HuH-7.5 (cell line): ENCODE data around the gene CDH23.

Experiments
- DNase-seq: peaks from one replicate; pipeline ENCODE4 v3.0.0; 2011; ENCODE audit warnings: low spot score

The CDH23 gene

DNA sequence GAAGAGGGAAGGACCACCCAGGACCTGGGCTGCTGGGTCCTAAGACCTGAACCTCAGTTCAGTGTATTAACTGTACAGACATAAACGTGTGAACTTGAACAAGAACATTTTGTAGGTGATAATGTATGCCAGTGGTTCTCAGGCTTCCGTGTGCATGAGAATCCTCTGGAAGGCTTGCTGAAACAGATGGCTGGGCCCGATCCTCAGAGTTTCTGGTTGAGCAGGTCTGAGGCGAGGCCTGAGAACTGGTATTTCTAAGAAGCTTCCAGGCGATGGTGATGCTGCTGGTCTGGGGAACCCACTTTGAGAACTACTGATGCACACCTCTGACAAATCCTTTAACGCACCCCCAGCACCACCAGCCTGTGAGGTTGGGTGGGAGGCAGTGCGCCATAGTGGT is 70.4 kb downstream of the CDH23 start:
- DNase-seq = no peak

DNA sequence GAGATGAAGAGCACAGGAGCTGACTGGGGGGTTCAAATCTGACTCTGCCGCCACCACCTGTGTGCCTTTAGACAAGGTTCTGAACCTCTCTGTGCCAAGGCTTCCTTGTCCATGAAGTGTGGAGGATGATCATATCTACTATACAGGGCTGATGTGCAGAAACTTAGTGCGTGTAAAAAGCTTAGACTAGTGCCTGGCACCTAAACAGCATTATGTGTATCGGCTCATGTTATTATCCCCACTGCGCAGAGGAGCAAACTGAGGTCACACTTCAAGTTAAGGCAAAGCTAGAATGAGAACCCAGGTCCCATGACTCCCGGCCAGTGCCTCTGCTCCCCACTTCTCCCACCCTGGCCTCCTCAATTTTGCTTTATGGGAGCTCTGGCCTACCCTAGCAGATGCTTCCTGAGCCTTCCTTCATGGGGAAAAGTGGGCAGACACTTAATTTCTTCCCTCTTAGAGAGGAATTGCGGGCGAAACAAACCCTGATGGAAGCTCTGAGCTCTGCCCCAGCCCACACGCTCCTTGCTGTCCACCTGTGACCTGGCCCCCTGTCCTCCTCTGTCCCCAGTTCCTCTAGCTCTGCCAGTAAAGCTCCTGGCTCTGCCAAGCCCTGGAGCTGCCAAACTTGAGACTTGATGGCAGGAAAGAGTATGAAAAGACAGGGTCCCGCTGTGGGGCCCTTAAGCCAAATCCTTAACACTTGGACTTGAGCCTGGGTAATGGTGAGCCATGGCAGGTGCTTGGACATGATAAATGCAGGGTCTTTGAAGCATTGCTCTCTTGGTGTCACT is 71.0 kb downstream of the CDH23 start:
- no peak for DNase-seq

DNA sequence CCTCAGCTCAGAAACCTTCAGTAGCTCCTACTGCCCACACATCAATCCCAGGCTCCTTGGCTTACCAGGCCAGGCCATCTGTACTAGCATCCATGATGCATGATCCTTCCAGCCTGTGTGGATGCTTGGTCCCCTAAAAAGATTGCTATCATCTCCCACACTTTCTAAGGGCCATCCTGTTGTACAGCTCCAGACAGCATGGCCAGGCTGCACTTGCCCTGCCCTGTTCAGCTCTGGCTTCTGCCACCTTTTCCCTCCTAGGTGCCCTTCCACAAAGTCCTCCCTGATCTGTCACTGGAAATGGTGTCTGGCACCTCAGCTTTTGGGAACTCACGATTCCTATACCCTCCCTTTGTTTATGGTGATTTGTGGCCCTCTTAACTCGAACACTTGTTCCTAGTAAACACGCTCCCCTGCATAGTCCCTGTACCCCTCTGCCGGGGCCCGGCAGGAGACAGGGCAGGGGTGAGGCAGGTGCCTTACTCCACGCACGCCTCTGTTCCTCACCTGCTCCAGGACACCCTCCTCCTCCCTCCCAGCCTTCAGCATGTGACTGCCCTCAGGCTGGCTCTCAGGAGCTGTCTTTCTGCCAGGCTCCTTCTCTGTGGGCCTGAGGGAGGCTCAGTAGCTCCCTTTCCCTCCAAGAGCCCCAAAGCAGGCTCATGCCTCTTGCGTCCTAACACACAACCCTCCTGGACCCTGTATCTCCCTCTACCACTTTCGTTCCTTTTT is 71.8 kb downstream of the CDH23 start:
- no peak for DNase-seq

DNA sequence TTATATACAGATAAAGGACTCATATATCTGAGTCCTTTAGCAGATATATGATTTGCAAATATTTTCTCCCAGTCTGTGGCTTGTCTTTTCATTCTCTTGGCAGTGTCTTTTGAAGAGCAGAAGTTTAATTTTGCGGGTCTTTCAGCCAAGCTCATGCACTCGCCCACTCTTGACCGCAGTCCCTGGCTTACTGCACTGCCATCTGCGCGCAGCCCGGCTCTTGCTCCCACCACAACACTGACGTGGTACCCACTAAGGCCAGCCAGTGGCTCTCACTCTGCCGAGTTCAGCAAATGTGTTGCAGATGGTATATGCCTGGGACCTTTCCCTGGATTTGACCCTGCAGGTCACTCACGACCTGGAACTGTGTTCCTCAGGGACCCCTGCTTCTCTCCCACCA is 74.3 kb downstream of the CDH23 start:
- DNase-seq = no peak

DNA sequence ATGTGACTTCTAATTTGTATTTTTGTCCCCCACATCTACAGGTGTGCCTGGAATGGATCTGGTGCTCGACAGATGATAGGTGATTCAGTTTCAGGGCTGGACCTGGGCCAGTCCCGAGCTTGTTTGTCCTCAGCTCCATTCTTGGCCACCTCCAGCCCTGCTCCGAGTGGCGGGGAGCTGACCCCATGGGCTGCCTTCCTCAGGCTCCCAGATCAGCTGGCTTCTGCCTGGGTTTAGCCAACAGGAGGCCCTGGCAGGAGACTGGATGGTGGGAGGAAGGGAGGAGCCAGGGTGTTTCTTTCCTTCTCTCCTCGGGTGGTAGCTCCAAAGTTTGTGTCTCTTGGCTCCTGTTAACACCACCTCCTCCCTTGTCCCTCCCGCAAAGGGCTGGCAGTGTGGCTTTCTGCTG is 75.2 kb downstream of the CDH23 start:
- no peak for DNase-seq

DNA sequence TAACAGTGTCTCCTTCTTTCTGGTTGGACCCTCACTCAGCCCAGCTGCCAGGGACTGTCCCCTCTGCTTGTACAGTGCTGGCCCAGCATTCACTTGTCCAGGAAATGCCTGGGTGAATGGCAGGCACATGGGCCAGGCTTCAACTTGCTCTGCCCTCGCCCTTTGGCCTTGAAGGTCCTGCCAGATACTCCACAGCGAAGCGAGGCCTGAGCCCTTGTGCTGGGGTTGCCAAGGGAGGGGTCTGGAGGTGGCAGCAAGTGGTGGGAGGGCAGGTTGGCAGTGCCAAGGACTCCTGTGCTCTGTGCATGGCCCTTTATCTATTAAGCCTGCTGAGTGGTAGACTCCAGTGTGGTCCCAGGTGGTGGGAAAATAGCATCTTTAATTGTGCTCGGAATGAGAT is 75.7 kb downstream of the CDH23 start:
- no peak for DNase-seq

DNA sequence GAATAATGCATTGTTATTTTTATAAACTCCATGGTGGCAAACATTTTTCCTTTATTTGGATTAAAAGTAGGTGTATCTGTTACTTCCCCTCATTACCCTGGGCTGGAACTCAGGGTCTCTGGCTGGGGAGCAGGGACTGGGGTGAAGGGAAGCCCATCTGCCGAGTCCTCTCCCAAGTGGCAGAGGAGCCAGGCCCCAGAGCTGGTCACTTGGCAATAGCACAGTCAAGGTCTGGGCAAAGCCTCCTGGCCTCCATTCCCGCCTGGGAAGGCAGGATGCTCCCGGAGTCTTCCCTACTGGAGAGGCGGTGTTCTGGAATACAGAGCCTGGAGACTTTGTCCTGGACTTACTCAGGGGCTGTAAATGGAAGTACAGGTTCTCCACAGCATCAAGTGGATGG is 76.2 kb downstream of the CDH23 start:
- no peak for DNase-seq

DNA sequence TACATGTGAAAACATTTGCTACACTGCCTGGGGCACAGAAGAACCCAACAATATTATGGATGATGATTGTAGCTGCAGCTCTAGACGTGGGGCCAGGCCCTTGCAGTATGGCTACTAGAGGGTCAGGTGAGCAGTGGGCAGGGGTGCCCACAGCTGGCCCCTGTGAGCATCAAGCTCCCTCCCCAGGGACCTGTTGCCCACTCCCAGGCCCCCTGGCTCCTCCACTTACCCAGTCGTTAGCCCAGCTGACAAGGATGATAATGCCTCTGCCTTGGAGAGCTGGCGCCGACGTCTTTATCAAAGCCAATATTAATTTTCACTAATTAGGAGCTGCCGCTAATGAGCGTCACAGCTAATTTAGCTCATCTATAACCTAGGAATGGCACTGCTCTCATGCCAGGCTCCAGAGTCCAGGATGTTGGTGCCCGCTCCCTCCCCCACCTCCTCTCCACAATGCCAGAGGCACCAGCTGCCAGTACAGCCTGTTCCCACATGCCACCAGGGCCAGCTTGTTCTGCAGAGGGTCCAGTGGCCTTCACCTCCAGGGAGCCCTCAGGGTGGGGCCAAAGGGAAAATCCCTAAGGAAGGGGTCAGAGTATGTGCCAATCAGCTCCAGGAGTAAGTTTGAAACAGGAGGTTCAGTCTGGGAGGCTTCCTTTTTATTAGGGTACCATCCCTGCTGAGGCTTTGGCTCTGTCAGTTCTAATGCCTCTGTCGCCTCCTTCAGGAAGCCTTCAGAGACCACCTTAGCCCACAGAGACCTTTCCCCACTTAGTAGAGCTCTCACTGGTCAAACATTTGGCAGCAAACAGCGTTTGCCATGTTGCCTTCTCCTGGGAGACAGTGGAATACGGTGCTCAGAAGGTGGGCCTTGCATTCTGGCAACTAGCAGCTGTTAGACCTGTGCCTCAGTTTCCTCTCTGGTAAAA is 77.2 kb downstream of the CDH23 start:
- no peak for DNase-seq

DNA sequence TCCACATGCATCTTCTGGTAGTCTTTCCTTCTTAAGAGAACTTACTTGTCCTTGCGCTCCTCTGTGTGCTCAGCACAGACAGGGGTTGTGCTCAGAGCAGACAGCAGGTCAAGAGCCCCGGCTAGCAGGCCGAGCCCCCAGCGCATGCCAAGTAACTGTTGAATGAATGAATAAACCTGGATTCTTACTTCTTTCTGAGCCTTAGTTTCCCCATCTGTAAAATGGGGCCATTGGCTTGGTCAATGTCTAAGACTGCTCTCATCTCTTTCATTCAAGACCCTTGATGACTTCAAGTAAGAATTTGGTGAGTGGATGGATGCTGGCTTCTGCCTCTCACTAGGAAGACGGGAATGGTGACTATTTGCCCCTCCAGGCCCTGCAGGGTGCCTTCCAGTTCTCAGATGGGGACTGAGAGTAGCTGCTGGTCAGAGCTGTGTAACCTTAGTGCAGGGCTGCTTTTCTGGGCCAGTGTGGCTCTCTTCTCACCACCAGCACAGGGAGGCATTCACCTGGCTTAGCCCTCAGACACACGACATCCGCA is 78.1 kb downstream of the CDH23 start:
- no peak for DNase-seq

DNA sequence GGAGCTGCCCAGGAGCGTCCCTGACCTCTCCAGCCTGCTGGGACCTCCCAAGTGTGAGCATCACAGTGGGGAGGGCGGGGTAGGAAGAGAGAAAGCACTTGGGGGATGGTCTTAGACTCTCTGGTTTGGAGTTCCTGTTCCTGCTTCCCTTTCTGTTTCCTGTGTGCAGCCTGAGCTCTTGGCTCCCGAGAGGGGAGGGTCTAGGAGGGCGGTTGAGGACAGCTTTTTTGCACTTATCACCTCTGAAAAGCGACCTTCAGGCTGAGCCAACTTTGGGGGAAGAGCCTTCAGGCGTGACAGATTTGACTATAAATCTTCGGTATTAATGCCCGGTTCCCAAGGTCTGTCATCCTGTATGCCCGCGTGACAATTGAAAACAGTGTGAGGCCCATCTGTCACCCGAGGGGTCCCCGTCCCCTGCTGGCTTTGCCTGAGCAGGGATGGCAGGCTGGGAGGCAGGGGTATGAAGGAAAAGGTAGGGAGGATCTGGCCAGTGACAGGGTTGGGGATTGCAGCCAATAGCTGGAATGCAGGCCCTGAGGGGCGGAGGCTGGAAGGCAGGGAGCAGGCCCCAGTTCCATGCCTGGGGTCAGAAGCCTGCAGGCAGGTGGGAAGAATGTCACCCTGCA is 78.6 kb downstream of the CDH23 start:
- no peak for DNase-seq

DNA sequence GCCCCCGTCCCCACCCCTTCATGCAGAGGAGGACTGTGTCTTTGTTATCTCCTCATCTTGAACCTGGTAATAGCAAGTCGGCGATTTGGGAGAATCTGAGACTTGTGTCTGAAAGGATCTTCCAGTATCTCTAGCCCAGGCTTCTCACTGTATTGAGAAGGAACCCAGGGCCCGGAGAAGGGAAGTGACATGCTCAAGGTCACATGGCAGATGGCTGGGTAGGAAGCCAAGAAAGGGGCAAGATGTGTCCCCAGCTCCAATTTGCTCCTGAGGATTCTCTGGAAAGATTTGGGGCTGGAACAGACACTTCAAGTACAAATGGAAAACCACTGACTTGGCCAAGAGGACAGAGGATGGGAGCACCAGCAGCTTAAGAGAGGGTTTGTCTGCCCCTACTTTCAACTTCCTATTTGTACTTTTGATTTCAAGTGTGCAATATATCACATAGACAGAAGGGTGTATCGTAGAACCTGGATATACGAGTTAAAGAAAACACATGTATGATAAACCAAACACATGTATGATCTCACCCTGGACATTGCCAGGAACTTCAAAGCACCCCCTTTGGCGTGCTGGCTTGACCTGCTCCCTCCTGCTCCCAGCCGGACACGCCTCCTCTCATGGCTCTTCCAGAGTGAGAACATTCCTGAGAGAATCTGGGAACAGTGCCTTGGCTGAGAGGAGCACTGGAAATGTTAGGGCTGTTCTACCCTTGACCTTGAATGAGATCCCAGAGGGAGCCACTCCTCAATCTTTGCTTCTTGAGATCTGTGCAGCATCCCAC is 79.7 kb downstream of the CDH23 start:
- no peak for DNase-seq

DNA sequence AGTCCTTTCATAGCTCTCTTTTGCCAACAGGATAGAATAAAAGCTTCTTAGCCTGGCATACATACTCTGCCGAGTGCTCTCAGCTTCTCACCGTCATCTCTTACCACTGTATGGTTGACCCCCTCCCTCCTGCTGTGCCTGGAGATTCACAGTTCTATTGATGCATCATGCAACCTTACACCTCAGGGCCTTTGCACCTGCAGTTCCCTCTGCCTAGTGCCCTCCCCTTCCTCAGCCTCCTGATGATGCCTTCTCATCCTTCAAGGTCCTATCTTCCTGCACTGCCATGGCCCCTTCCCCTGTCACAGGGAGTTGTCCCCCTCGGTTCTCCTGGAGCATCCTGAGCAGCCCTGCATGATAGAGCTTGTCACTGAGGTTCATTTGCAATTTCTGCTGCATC is 81.5 kb downstream of the CDH23 start:
- no peak for DNase-seq

DNA sequence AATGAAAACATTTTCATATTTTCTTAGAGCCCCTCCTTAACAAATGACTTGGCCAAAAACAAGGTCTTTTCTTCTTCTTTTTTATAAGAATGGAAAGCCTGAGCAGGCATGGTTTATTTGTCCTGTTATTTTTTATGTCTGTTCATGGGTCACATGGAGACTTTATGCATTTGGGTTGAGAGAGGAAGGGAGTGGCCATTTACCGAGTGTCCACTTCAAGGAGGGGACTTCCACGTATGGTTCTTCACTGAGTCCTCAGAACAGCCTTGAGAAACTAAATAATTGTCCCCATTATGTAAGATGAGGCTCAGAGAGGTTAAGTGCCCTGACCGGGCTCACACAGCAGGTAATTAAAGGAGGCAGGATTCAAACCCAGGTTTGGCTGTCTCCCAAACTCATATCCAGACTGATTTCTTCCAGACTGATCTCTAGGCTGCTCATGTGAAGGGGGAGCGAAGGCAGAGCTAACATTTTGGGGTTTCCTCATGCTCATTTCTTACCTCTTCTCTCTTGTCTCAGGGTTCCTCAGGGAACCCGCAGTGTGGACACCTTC is 82.2 kb downstream of the CDH23 start:
- no peak for DNase-seq

DNA sequence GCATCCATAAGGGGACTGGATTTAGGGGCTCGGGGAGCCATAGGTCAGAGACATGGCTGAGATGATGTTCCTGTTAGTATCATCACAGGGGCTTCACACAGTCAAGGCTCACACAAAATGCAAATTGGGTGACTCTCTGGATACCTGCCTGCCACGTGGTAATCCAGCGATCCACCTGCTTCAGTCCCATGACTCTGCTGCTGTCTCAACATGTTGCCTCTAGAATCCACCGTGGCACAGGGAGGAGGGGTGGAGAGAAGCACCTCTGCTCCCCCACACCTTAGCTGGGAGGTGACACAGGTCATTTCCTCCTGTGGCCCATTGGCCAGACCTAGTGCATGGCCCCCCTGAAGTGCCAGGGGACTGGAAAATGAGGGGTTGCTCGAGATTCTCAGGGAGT is 83.1 kb downstream of the CDH23 start:
- DNase-seq = no peak

DNA sequence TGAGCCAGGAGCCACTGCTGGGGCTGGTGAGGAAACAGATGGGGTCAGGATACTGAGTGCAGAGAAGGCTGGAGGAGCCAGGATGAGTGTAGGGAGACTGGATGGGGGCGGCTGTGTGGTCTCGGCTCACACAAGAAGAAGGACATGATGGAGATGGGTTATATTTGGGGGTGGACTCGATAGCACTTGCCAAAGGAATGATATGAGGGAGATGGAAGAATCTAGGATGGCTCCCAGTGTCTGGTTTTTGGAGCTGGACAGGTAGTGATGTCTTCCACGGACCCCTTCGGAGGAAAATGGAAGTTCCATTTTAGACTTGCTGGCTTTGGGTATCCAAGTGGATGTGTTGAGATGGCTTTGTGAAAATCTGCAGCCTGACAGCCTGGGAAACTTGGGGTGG is 83.9 kb downstream of the CDH23 start:
- no peak for DNase-seq

DNA sequence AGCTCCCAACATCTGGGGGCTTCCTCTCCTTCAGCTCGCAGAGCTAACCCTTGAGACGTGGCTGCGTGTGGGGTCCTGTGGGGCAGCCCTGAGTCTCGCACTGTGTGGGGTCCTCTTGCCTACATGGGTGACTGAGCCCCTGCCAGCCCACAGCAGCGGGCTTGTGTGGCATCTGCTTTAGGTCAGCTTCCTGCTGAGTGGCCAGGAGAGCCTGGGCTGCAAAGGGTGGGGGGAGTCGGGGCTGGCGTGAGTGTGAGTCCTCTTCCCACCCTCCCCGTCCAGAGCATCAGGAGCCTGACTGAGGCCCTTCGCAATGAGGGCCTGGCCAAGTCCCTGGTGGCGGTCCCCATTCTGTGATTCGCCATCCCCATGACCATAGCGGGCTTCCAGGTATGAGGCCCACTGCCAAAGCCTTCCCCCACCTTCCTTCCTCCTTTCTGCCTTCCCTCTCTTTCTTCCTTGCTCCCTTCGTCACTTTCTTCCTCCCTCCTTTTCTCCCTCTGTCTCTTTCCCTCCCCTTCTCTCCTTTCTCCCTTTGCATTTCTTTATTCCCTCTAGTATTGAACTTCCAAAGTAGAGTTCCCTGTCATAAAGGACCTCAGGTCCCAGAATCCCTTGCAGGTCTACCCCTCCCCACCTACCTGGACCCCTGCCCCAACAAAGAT is 85.2 kb downstream of the CDH23 start:
- DNase-seq = no peak

DNA sequence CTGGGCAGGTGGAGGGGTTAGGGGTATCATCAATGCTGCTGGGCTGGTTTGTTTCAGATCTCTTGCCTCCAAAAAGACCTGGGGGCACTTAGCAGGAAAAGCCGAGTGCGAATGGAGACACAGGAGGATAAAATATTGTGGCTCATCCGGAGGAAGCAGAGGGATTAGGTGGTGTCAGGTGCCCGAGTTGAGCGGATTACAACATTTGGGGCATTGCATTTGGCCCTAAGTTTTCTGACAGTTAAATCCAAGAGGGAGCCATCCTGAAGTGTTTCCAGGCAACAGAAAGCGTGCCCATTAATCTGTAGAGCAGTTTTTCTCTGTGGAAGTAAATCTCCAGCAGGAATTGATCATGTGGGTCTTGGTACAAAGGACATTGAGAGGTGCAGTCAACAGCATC is 85.9 kb downstream of the CDH23 start:
- no peak for DNase-seq

DNA sequence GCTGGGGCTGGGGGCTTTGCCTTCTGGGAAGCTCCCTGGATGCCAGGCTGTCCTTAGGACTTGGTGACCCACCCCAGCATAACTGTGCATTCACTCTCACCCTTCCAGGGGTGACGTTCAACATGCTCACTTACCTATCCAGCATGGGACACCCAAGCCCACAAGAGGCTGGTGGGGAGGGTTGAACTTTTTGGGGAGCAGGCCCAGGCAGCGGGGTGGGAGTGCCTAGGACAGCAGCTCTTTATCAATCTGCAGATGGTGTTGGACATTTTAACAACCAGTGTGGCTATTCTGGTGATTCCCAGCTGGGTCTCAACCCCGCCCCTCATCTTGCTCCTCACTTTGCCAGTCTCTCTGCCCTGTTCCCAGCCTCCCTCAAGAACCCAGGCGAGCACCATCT is 86.4 kb downstream of the CDH23 start:
- no peak for DNase-seq

DNA sequence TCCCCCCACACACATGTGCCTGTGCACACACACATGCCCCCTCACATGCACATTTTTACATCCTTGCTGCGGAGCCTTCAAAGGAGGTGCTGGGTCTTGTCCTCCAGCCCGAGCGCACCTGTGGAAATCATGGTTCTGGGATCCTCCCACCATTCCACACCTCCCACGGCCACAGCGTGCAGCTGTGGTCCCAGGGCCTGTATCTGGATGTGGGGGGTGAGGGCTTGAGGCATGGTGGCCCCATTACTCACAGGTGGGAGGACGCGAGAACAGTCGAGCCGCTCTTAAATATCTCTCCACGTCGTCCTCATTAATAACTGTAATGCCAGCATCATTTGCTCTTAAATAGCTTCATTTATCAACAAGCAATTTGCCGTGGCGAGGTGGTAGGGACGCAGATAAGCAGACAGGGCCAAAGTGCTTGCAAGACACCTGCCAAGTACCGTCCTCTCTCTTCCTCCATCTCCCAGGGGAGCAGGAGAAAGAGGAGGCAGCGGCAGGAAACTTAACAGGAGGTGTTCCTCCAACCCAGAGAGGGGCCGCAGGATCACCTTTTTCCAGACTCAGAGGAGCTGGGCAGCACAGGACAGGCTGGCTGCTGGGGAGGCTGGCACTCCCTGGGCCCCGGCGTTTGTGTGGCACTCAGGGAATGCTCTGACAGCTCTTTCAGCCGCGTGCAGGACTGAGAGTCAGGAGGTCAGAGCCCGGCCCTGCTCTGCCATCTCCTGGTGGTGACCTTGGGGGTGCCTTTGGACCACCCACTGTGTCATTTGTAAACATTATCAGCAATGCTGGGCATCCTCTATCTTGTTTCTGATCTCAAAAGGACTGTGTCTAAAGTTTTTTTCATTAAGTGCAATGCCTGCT is 87.4 kb downstream of the CDH23 start:
- DNase-seq = no peak
